ENCODE results near the gene RBM38.

RBM38 gene

DNA sequence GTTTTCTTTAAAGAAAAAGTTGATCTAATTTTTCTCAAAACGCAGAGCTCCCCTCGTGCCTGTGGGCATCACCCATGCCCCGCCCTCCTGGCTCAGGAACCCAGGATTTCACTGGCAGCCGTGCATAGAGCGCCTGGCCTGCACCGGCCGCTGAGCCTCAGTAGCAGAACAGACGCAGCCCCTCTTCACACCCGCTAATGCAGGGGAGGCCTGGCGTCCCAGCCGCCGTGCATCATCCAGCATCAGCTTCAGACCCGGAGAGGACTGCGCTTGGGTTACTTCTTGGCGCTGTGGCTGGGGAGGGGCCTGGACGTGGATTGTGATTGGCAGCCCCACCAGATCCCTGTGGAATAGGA lies 18.1 kb downstream of the RBM38 start:
- H3K9me3 ChIP-seq (ENCODE audit: insufficient read depth, low read length), result no peaks in the 10 kb centered on the region
- no peaks in the 10 kb centered on the region for H3K27me3 ChIP-seq (ENCODE audit: low read length)
- no peak overlapping the region for H3K4me2 ChIP-seq (ENCODE audit: low read depth, low read length, poor library complexity, severe bottlenecking)
- no peak overlapping the region for H2AFZ ChIP-seq (ENCODE audit: low read depth, low read length, severe bottlenecking)
- H4K20me1 ChIP-seq (ENCODE audit: low read depth, low read length), result peaks cover 11% of the 10 kb centered on the region; the same call in 1 of the 2 replicates
- no peak overlapping the region for H3K4me3 ChIP-seq (ENCODE audit: insufficient read depth, low read length, poor library complexity, severe bottlenecking)
- H3K79me2 ChIP-seq (ENCODE audit: insufficient read depth, low read length), result peaks cover 5% of the 10 kb centered on the region
- no peaks in the 10 kb centered on the region for H3K9me2 ChIP-seq (replicated peaks; ENCODE audit: insufficient read depth, low read length)
- H3F3A ChIP-seq (ENCODE audit: insufficient read depth), result peaks cover 20% of the 10 kb centered on the region
- no peak for TF ChIP-seq EZH2phosphoT487 (conservative IDR thresholded peaks at IDR 0.05; ENCODE audit: low read length)
- TF ChIP-seq, protein P1, sequence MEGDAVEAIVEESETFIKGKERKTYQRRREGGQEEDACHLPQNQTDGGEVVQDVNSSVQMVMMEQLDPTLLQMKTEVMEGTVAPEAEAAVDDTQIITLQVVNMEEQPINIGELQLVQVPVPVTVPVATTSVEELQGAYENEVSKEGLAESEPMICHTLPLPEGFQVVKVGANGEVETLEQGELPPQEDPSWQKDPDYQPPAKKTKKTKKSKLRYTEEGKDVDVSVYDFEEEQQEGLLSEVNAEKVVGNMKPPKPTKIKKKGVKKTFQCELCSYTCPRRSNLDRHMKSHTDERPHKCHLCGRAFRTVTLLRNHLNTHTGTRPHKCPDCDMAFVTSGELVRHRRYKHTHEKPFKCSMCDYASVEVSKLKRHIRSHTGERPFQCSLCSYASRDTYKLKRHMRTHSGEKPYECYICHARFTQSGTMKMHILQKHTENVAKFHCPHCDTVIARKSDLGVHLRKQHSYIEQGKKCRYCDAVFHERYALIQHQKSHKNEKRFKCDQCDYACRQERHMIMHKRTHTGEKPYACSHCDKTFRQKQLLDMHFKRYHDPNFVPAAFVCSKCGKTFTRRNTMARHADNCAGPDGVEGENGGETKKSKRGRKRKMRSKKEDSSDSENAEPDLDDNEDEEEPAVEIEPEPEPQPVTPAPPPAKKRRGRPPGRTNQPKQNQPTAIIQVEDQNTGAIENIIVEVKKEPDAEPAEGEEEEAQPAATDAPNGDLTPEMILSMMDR (IDR thresholded peaks at IDR 0.05; ENCODE audit: insufficient read depth, low read length, poor library complexity, severe bottlenecking), result no peak
- H3K9ac ChIP-seq (ENCODE audit: low read length), result no peak overlapping the region
- no peak overlapping the region for H3K27ac ChIP-seq (ENCODE audit: low read depth, low read length)
- H3K36me3 ChIP-seq (ENCODE audit: low read length), result peaks cover 8% of the 10 kb centered on the region; the same call in 1 of the 2 replicates

DNA sequence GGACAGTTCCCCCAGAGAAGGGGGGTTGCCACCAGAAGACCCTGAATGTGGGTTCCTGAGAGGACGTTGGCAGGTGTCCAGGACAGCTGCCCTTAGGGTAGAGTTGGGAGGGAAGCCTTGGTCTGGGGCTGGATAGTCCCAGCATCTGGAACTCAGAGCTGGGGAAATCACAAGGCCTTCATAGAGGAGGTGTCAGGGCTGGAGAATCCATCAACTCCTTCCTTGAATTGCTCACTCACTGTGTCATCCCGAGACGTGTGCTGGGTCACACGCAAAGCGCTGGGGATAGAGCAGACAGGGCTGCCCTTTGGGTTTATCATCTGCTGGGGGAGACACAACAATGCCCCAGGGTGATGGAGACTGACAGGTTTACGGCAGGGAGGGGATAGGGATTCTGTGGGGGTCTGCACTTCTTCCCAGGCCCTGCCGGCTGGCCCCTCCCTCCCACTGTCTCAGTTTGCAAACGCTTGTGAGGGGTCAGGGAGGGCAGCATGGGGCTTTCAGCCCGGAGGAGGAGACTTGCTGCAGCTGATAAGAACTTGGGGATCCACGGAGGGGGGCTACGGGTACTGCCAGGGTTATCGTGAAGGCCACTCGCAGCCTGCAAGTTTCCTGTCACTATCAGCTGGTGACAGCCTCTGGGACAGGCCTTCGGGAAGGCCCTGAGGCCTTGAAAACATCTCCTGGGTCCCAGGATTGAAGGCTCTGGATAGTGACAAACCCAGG lies 18.6 kb downstream of the RBM38 start:
- Histone ChIP-seq H3K9me2 (replicated peaks; ENCODE audit: insufficient read depth, low read length) (no peaks in the 10 kb centered on the region), H3K27me3 (ENCODE audit: low read length) (no peaks in the 10 kb centered on the region), H3K36me3 (ENCODE audit: low read length) (peaks cover 8% of the 10 kb centered on the region; the same call in 1 of the 2 replicates), H3K27ac (ENCODE audit: low read depth, low read length) (no peak overlapping the region), H2AFZ (ENCODE audit: low read depth, low read length, severe bottlenecking) (no peak overlapping the region), H3K79me2 (ENCODE audit: insufficient read depth, low read length) (no peaks in the 10 kb centered on the region; the same call in 1 of the 2 replicates), H4K20me1 (ENCODE audit: low read depth, low read length) (peaks cover 7% of the 10 kb centered on the region; the same call in 1 of the 2 replicates), H3K4me2 (ENCODE audit: low read depth, low read length, poor library complexity, severe bottlenecking) (no peak overlapping the region), H3K9ac (ENCODE audit: low read length) (no peak overlapping the region), H3K9me3 (ENCODE audit: insufficient read depth, low read length) (no peaks in the 10 kb centered on the region), H3F3A (ENCODE audit: insufficient read depth) (peaks cover 20% of the 10 kb centered on the region), H3K4me3 (ENCODE audit: insufficient read depth, low read length, poor library complexity, severe bottlenecking) (no peak overlapping the region)
- no peak for TF ChIP-seq EZH2phosphoT487 (conservative IDR thresholded peaks at IDR 0.05; ENCODE audit: low read length)
- TF ChIP-seq, protein P1 (IDR thresholded peaks at IDR 0.05; ENCODE audit: insufficient read depth, low read length, poor library complexity, severe bottlenecking), result no peak

DNA sequence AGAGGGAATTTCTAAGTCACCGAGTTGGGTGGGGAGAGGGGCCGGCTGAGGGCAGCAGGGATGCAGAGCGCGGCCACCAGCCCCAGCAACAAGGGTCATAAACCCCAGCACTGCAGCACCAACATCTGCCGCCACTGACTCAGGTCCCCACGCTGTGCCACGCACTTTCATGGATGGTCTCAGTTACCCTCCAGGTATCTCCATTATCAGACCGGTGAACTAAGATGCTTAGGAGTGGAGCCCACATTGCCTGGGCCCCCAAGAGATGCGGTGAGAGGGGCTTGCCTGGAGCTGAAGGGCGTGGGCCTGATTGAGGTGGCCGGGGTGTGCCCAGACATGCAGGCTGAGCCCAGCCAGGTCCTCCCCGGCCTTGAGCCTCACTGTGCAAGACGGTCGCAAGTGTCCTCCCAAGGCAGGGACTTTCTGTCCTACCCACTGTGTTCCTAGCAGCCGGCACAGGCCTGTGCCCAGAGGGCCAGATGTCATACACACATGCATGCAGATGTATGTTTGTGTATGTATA lies 19.3 kb downstream of the RBM38 start:
- Histone ChIP-seq H3K27ac (ENCODE audit: low read depth, low read length) (no peak overlapping the region), H3K36me3 (ENCODE audit: low read length) (peaks cover 5% of the 10 kb centered on the region; the same call in 1 of the 2 replicates), H3K9me3 (ENCODE audit: insufficient read depth, low read length) (no peaks in the 10 kb centered on the region), H3K79me2 (ENCODE audit: insufficient read depth, low read length) (no peaks in the 10 kb centered on the region), H3K27me3 (ENCODE audit: low read length) (no peaks in the 10 kb centered on the region), H3K4me3 (ENCODE audit: insufficient read depth, low read length, poor library complexity, severe bottlenecking) (no peak overlapping the region), H2AFZ (ENCODE audit: low read depth, low read length, severe bottlenecking) (no peak overlapping the region), H3K9me2 (replicated peaks; ENCODE audit: insufficient read depth, low read length) (no peaks in the 10 kb centered on the region), H3F3A (ENCODE audit: insufficient read depth) (peaks cover 20% of the 10 kb centered on the region), H3K4me2 (ENCODE audit: low read depth, low read length, poor library complexity, severe bottlenecking) (no peak overlapping the region), H4K20me1 (ENCODE audit: low read depth, low read length) (peaks cover 4% of the 10 kb centered on the region; the same call in 1 of the 2 replicates), H3K9ac (ENCODE audit: low read length) (no peak overlapping the region)
- TF ChIP-seq EZH2phosphoT487 (conservative IDR thresholded peaks at IDR 0.05; ENCODE audit: low read length), result no peak
- TF ChIP-seq, protein P1 (IDR thresholded peaks at IDR 0.05; ENCODE audit: insufficient read depth, low read length, poor library complexity, severe bottlenecking), result no peak
